D721Med (cell line): ENCODE results near the gene ANGPTL4.
A peak's percentile ranks its signal among the peaks of the same experiment; 100 is the strongest.
"Not testable (repeated sequence)": the region's sequence is repeated elsewhere in the genome, so short reads cannot be mapped to it uniquely, and the experiment has no call there.

Source experiments
- DNase-seq: peaks from one replicate; pipeline ENCODE4 v3.0.0; 2011; ENCODE audit warnings: low spot score; ENCODE audit not compliant: insufficient read length
- FAIRE-seq: peaks from 2 replicates; lab custom pipeline; 2011; peaks lifted over from hg19 to GRCh38; lab: Jason Lieb, UNC
- CTCF ChIP-seq: IDR thresholded peaks from 2 replicates; pipeline ENCODE4 v1.5.1; 2012; ENCODE audit warnings: mild to moderate bottlenecking, control low read depth; ENCODE audit not compliant: insufficient read depth; ENCODE audit errors: missing control alignments

Gene ANGPTL4

GRCh38 chr19:8342684-8343482, 21.1 kb upstream of the ANGPTL4 start, which contains the start of gene KANK3:
Gene KANK3 (minus strand): TSS chr19:8343262. CDS start chr19:8337828, 5,434 bp downstream.
- DNase-seq = peak; percentile 99
- no peak for TF ChIP-seq CTCF
- no peak for FAIRE-seq

GRCh38 chr19:8343483-8343844, 20.5 kb upstream of the ANGPTL4 start:
- no peak for TF ChIP-seq CTCF
- FAIRE-seq = no peak
- no peak for DNase-seq

GRCh38 chr19:8349629-8350372, 14.2 kb upstream of the ANGPTL4 start:
- DNase-seq, FAIRE-seq: not testable (repeated sequence)

- FAIRE-seq (no peak), DNase-seq (no peak)
- TF ChIP-seq CTCF = no peak
Observed at GRCh38 chr19:8352134-8352827, 11.7 kb upstream of the ANGPTL4 start.

- DNase-seq, FAIRE-seq: not testable (repeated sequence)
Observed at GRCh38 chr19:8352845-8353244, 11.1 kb upstream of the ANGPTL4 start.

GRCh38 chr19:8355631-8356402, 8.1 kb upstream of the ANGPTL4 start:
- TF ChIP-seq CTCF = no peak
- DNase-seq (no peak), FAIRE-seq (no peak)

- TF ChIP-seq CTCF = no peak
- FAIRE-seq (no peak), DNase-seq (no peak)
Observed at GRCh38 chr19:8357007-8357521, 6.9 kb upstream of the ANGPTL4 start.
